Middle frontal gyrus (tissue), 1 donor: ENCODE results near the gene NUDT16L1.
"Not testable (repeated sequence)": the region's sequence is repeated elsewhere in the genome, so short reads cannot be mapped to it uniquely, and the experiment has no call there.

Source experiments
- DNase-seq: peaks from one replicate; pipeline ENCODE4 v3.0.0-alpha.2; 2015; ENCODE audit warnings: low spot score; ENCODE audit errors: extremely low spot score

Gene NUDT16L1

GRCh38 chr16:4713663-4714501, 20.5 kb downstream of the NUDT16L1 start:
- no peak for DNase-seq

- no peak for DNase-seq
These were observed 21.6 kb downstream of the NUDT16L1 start for GRCh38 chr16:4714996-4715395.

DNA sequence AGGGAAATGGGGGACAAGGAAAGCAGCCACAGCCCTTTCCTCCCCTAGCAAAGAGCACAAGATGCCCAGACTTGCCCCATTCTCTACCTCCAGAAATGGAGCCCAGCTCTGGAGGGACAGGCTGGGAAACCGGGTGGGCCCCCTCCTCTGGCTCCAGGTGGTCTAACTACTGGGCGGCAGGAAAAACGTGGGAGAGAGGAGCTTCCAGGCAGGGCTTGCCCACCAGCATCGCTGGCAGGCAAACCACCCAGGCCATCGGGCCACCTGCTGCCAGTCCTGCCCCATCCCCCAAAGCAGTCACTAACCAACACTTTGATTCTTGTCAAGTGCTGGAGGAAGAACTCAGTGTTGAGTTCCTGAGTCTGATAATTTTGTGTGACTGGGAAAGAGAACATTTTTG, 25.1 kb downstream of the NUDT16L1 start:
- DNase-seq: no peak

DNA sequence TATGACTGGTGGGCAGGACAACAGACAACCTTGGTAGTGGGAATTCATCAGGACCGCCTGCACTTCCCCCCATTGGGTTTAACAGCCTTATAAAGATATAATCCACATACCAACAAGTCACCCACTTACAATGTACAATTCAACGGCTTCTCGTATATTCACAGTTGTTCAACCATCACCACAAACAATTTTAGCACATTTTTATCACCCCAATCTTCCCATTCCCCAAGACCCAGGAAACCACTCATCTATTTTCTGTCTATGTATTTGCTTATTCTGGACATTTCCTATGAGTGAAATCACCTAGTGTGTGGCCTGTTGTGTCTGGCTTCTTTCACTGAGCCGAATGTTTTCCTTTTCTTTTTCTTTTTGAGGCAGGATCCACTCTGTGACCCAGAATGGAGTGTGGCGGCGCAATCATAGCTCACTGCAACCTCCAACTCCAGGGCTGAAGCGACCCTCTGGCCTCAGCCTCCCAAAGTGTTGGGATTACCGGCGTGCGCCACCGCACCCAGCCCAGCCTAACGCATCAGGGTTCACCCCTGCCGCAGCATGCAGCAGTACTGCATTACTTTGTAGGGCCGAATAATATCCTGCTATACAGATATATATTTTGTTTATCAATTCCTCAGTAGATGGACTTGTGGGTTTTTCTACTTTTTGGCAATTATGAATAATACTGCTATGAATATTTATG, 29.9 kb downstream of the NUDT16L1 start:
- DNase-seq: no peak

- no peak for DNase-seq
These were observed 31.4 kb downstream of the NUDT16L1 start for GRCh38 chr16:4724661-4725270.

- no peak for DNase-seq
These were observed 33.3 kb downstream of the NUDT16L1 start for GRCh38 chr16:4726616-4727015.

GRCh38 chr16:4728676-4729075, 35.3 kb downstream of the NUDT16L1 start:
- no peak for DNase-seq

- no peak for DNase-seq
These were observed 36.5 kb downstream of the NUDT16L1 start for GRCh38 chr16:4729876-4730275.

GRCh38 chr16:4733211-4733742, 39.9 kb downstream of the NUDT16L1 start:
- no peak for DNase-seq

DNA sequence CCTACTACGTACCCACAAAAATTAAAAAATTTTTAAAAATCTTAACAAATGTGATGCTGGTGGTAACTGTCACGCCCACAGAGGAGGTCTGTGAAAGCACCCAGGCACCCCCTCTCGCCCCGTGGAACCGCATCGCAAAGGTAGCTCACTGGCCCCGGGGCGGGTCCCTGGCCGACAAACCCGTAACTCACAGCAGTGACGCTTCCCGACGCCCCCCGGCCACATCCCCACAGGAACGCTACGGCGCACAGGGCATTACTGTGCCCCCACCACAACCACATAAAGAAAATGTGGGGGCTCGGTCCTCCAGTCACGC, 40.3 kb downstream of the NUDT16L1 start:
- no peak for DNase-seq

DNA sequence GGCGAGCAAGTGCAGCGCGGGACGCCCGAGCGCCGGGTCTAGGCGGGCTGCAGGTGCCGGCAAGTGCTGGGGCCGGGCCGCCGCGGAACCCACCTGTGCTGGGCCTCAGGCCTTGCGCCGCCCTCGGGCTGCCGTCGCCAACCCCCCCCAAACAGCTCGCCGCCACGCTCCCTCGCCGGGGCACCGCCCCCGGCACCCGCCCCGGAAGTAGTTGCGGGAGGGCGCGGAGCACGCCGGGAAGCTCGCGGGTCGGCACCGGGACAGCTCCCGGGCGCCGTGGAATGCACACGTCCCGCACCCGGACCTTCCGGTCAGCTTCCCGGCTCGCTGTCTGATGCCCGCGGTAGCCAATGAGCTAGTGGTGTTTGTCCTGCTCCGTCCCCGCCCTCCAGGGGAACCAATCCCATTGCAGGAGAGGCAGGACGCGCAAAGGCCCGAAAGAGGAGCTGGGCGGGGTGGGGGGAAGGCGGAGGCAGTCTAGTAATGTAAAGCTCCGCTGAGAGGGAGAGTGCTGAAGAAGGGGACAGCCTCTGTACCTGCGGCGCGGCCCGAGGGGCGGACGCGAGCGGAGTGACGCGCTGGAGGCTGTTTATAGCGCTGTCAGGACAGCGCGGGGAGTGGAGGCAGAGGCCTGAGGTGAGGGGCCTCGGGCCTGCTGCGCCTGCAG, 40.8 kb downstream of the NUDT16L1 start, which contains the start of the genes ANKS3 and DNAAF8:
ANKS3 (minus strand) TSS at position 209 of the 667 bp plus-strand sequence. CDS start 4,122 bp downstream, outside the sequence.
DNAAF8 (plus strand) TSS at position 475 of the 667 bp plus-strand sequence. CDS start 1,978 bp downstream, outside the sequence.
- DNase-seq: peak; percentile 93

DNA sequence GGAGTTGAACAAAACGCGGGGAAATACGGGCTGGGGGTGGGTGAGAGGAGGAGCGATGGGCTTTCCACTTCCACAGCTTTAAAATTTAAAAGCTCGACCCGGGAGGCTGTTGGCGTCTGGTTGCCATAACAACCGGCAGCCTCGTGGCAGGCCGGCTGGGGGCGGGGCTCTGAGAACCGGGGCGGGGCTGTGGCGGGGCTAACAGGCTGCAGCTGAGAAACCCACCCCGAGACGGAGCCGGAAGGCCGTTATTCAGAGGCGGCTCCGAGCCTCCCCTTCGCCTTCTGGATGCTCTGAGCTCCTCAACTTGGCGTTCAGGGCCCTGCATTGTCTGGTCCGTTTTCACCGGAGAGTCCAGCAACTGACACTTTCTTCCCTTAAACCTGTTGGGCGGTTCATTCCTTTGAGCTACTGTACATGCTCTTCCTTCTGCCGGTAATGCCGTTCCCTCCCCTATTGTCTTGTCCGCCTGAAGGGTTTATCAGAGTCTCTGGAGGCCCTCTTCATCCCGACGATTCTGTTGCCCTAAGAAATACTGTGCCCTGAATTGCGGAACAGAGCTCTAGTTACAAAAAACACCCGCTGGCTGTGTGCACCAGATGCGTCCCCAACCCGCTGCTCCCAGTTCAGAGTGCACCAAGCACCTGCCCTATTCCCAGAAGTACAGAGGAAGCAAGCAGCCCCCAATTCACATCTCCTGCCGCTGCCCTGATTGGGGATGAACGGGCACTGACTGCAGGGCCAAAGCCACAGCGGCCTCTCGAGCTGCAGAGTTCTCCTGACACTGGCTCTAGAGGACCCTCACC, 41.6 kb downstream of the NUDT16L1 start:
- DNase-seq: peak; percentile 45

DNA sequence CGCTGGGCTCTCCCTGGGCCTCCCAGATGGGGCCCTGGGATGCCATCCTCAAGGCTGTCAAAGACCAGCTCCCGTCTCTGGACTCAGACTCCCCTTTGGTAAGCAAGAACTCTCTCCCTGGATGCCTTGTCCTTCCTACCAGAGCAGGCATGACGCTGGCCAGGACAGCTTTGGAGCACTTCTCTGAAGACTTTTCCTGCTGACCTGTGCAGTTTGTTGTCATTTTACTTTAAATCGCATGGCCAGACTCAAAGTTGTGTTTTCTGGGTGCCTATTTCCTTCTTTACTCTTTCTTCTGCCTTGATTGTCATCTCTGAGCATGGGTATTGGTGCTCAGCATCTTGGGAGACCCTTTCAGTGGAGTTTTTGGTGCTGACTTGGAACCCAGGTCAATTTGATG, 43.2 kb downstream of the NUDT16L1 start:
- DNase-seq: no peak

DNA sequence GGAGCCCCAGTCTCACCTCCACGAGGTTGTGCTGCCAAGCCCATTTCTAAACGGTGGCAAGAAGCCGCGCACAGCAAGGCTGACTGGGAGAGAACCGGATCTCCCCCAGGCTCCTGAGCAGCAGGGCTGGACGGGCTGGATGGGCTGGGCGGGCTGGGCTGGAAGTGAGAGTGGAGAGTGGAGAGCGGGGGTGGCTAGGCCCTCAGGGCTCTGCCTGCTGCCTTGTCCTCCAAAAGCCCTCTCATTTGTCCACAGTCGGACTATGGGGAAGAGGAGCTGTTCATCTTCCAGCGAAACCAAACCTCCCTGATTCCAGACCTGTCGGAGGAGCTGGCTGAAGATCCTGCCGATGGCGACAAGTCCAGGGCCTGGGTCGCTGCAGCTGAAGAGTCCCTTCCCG, 44.2 kb downstream of the NUDT16L1 start:
- DNase-seq: no peak

- DNase-seq: not testable (repeated sequence)
These were observed 45.0 kb downstream of the NUDT16L1 start for GRCh38 chr16:4738370-4738769.

DNA sequence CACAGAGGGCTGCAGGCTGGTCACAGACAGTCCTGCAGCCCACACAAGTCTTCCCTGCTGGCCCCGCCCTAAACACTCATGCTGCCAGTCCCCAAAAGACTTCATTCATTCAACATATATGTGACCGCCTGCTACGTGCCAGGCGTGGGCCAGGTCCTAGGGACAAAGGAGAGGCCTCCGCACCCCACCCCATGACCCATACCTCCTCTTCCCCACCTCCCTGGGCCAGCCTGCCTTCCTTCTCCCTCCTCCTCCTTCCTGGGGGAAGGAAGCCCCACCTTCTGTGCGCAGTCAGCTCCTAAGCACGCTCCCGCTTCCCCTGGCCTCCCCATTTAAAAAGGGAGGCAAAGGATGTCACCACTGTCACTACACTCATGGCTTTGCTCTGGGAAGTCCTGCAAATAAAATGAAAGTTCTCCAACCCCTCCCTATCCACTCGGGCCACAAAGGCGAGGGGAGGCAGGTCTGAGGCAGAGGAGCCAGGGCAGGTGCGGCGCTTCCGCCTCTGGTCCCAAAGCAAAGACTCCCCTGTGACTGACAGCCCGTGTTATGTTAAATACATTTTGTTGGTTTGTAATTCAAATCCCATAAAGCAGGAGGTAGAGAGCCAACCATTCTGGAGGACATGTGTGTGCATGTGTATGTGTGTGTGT, 50.0 kb downstream of the NUDT16L1 start:
- no peak for DNase-seq

DNA sequence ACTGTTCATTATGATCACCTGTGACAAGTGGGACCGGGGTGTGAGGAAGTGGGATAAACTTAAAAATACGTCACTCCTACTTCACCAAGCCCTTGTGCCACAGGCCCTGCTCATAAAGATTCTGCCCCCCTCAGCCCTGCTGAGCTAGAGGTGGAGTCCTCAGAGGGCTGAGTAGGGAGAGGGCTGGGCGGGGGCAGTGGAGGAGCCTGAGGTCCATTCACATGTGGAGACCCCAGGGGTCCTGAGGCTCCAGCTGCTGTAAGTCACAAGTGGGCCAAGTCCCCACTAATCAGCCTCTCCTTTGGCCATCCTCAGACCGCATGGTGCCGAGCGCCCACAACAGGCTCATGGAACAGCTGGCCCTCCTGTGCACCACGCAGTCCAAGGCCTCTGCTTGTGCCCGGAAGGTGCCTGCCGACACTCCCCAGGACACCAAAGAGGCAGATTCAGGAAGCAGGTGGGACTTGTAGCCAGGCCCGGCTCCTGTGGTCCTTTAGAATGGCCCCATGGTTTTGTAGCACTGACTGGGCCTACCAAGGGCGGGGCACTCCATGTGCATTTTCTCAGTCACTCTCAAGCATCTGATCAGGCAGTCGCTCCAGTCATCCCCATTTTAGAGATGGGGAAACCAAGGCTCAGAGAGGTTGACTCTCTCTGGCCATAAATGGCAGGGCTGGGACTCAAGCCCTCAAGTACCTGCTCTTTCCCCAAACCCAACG, 51.4 kb downstream of the NUDT16L1 start:
- DNase-seq: no peak

- DNase-seq: no peak
These were observed 51.9 kb downstream of the NUDT16L1 start for GRCh38 chr16:4745274-4745569.
